Ectodermal cell (in vitro differentiated cells): ENCODE results near the gene ZNF468.
"Not testable (repeated sequence)": the region's sequence is repeated elsewhere in the genome, so short reads cannot be mapped to it uniquely, and the experiment has no call there.

ENCODE experiments used
- H3K27ac ChIP-seq: 2 replicates; pipeline ENCODE4 v1.7.0; 2013; ENCODE audit warnings: mild to moderate bottlenecking, low read depth, low read length; ENCODE audit not compliant: insufficient read depth, poor library complexity, severe bottlenecking
- H3K27me3 ChIP-seq: 2 replicates; pipeline ENCODE4 v1.7.0; 2013; ENCODE audit warnings: mild to moderate bottlenecking, low read length; ENCODE audit not compliant: insufficient read depth, control insufficient read depth, poor library complexity, severe bottlenecking
- H3K36me3 ChIP-seq: one replicate; pipeline ENCODE4 v1.7.0; 2013; ENCODE audit warnings: low read length; ENCODE audit not compliant: control insufficient read depth, insufficient read depth
- H3K4me1 ChIP-seq: one replicate; pipeline ENCODE4 v1.7.0; 2013; ENCODE audit warnings: low read length; ENCODE audit not compliant: control insufficient read depth, insufficient read depth
- H3K4me3 ChIP-seq: 2 replicates; pipeline ENCODE4 v1.7.0; 2013; ENCODE audit warnings: low read depth, low read length, control low read depth; ENCODE audit not compliant: insufficient read depth
- H3K9me3 ChIP-seq: 2 replicates; pipeline ENCODE4 v1.7.0; 2013; ENCODE audit warnings: mild to moderate bottlenecking, low read length, moderate library complexity; ENCODE audit not compliant: control insufficient read depth
- WGBS, 2 experiments: methylation state at CpG; one replicate each; pipeline ENCODE4 v1.1.7; 2013; ENCODE audit warnings: missing lambda C conversion rate in 2 of 2; 5-methylcytosine and 5-hydroxymethylcytosine counted together

Gene ZNF468

DNA sequence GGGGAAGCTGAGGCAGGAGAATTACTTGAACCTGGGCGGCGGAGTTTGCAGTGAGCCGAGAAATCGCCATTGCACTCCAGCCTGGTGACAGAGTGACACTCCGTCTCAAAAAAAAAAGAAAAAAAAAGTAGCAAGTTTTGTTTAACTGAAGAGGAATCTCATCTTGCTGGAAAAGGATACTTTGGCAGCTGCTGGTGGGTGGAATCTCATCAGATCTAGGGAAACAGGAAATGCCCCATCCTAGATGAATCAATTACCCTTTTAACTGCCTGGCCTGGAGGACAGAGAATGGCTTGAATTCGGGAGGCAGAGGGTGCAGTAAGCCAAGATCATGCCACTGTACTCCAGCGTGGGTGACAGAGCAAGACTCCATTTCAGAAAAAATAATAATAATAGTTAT lies 31.7 kb upstream of the ZNF468 start:
- Histone ChIP-seq H3K36me3 (peaks cover 33% of the 10 kb centered on the region), H3K4me3 (no peak overlapping the region), H3K9me3 (no peaks in the 10 kb centered on the region), H3K4me1 (no peaks in the 10 kb centered on the region), H3K27me3 (no peaks in the 10 kb centered on the region), H3K27ac (no peak overlapping the region)
- whole genome bisulfite sequencing, 2 experiments: 95% methylated on average over 6 of the region's 7 CpGs

DNA sequence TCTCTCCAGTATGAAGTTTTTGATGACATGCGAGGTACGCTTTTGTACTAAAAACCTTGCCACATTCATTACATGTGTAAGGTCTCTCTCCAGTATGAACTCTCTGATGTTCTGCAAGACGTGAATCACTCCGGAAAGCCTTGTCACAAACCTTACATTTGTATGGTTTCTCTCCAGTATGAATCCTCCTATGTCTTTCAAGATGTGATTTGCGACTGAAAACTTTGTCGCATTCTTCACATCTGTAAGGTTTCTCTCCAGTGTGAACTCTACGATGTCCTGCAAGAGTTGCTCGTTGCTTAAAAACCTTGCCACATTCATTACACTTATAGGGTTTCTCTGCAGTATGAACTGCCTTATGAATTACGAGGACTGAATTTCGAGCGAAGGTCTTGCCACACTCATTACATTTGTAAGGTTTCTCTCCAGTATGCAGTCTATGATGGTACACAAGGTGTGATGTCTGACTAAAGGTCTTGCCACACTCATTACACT lies 23.5 kb upstream of the ZNF468 start:
- WGBS, 2 experiments: 90 to 94% methylated on average over 11 of the region's 11 CpGs
- no peak overlapping the region for H3K4me3 ChIP-seq
- no peaks in the 10 kb centered on the region for H3K9me3 ChIP-seq

GRCh38 chr19:52872996-52873395 lies 15.6 kb upstream of the ZNF468 start:
- H3K4me3 ChIP-seq, H3K36me3 ChIP-seq, H3K4me1 ChIP-seq, H3K27ac ChIP-seq, H3K27me3 ChIP-seq, H3K9me3 ChIP-seq: not testable (repeated sequence)
- 90 to 92% methylated on average over 6 of the region's 6 CpGs for WGBS, 2 experiments

More for the DNA sequence above, 23.5 kb upstream of the ZNF468 start:
- Histone ChIP-seq H3K27ac (no peak overlapping the region), H3K4me1 (no peaks in the 10 kb centered on the region), H3K36me3 (peaks cover 64% of the 10 kb centered on the region), H3K27me3 (no peaks in the 10 kb centered on the region)

GRCh38 chr19:52871466-52871865 lies 14.0 kb upstream of the ZNF468 start:
- no peak overlapping the region for H3K4me3 ChIP-seq

DNA sequence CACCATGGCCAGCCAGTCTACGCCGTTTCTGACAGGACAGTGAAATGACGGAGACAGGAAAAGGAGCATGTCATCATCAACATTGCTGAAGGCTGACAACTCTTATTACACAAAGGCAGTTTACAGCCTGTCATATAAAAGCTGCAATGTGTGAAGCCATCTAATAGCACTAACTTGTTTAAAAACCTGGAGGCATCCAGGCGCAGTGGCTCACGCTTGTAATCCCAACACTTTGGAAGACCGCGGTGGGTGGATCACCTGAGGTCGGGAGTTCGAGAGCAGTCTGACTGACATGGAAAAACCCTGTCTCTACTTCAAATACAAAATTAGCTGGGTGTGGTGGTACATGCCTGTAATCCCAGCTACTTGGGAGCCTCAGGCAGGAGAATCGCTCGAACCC lies 10.6 kb upstream of the ZNF468 start:
- WGBS, 2 experiments: 93 to 95% methylated on average over 11 of the region's 11 CpGs

More at GRCh38 chr19:52871466-52871865, 14.0 kb upstream of the ZNF468 start:
- 90 to 93% methylated on average over 3 of the region's 3 CpGs for WGBS, 2 experiments
- no peak overlapping the region for H3K27ac ChIP-seq
- no peaks in the 10 kb centered on the region for H3K27me3 ChIP-seq
- no peaks in the 10 kb centered on the region for H3K4me1 ChIP-seq
- no peaks in the 10 kb centered on the region for H3K9me3 ChIP-seq
- no peaks in the 10 kb centered on the region for H3K36me3 ChIP-seq

GRCh38 chr19:52856540-52857377 lies 660 bp downstream of the ZNF468 start:
- H3K27me3 ChIP-seq, H3K4me1 ChIP-seq, H3K36me3 ChIP-seq, H3K9me3 ChIP-seq, H3K27ac ChIP-seq: not testable (repeated sequence)
- peak overlapping the region; percentile 66 for H3K4me3 ChIP-seq
- WGBS, 2 experiments: 3% methylated on average over 27 to 30 of the region's 31 CpGs

More for the DNA sequence above, 10.6 kb upstream of the ZNF468 start:
- H3K27ac ChIP-seq, H3K4me3 ChIP-seq, H3K36me3 ChIP-seq, H3K4me1 ChIP-seq, H3K9me3 ChIP-seq, H3K27me3 ChIP-seq: not testable (repeated sequence)

GRCh38 chr19:52847352-52847751 lies 10.1 kb downstream of the ZNF468 start:
- H3K27ac ChIP-seq, H3K9me3 ChIP-seq, H3K4me1 ChIP-seq, H3K27me3 ChIP-seq, H3K4me3 ChIP-seq: not testable (repeated sequence)
- WGBS, 2 experiments: 66 to 70% methylated on average over 3 to 5 of the region's 5 CpGs
- peaks cover 24% of the 10 kb centered on the region for H3K36me3 ChIP-seq

DNA sequence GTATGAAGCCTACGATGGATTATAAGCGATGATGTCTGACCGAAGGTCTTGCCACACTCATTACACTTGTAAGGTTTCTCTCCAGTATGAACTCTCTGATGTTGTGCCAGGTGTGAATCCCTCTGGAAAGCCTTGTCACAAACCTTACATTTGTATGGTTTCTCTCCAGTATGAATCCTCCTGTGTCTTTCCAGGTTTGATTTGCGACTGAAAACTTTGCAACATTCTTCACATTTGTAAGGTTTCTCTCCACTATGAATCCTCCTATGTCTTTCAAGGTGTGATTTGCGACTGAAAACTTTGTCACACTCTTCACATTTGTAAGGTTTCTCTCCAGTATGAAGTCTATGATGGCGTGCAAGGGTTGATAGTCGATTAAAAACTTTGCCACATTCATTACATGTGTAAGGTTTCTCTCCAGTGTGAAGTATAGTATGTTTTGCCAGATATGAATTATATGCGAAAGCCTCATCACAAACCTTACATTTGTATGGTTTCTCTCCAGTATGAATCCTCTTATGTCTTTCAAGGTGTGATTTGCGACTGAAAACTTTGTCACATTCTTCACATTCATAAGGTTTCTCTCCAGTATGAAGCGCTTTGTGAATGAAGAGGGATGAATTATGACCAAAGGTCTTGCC lies 16.5 kb downstream of the ZNF468 start:
- not testable (repeated sequence) for H3K9me3 ChIP-seq

DNA sequence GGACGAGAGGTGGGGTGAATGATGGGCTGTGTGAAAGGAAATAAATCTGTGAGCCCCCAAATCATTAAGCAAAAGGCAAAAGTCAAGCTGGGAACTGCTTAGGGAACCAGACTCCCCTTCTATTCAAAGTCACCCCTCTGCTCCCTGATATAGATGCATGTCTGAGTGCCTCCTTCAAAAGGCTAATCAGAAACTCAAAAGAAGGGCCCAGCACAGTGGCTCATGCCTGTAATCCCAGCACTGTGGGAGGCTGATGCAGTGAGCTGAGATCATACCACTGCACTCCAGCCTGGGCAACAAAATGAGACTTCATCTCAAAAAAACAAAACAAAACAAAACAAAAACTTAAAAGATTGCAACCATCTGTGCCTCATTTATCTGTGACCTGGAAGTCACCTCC lies 23.1 kb downstream of the ZNF468 start:
- not testable (repeated sequence) for H3K27ac ChIP-seq, H3K36me3 ChIP-seq, H3K27me3 ChIP-seq, H3K4me1 ChIP-seq, H3K4me3 ChIP-seq, H3K9me3 ChIP-seq
- WGBS, 2 experiments: 80 to 84% methylated on average over 1 of the region's 1 CpG

More for the DNA sequence above, 16.5 kb downstream of the ZNF468 start:
- H3K27me3 ChIP-seq, H3K4me3 ChIP-seq, H3K27ac ChIP-seq, H3K4me1 ChIP-seq: not testable (repeated sequence)
- WGBS, 2 experiments: 86 to 95% methylated on average over 7 to 10 of the region's 10 CpGs
- peaks cover 60% of the 10 kb centered on the region for H3K36me3 ChIP-seq

DNA sequence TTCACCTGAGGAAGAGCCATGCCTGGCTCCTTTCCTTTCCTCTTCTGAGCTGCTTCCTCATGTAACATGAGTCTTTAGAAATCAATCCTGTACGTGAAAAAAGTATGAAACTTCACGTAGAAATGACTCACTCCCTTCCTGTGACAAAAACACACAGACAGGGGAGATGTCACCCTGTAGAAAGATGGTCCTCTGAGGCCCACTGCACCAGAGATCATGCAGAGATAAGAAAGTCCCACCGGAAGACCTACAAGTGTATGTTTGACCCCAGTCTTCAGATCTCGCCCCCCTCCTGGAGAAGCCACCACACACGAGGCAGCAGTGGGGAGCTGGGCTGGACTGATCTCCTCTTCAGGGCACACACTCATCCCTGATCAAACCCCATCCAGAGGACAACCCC lies 23.9 kb downstream of the ZNF468 start:
- not testable (repeated sequence) for H3K27ac ChIP-seq, H3K4me3 ChIP-seq, H3K9me3 ChIP-seq, H3K27me3 ChIP-seq, H3K4me1 ChIP-seq, H3K36me3 ChIP-seq
- WGBS, 2 experiments: 81% methylated on average over 5 of the region's 5 CpGs
